OCI-LY1 (cell line): ENCODE measurements around the gene GNAS-AS1.

Experiments used
- CTCF ChIP-seq: fragments of 200-600 bp; sonication (generic), shearing (Covaris generic); IDR thresholded peaks from 2 replicates; pipeline ENCODE4 v1.5.1; 2017; ENCODE audit warnings: mild to moderate bottlenecking, antibody characterized with exemption, low read length, moderate library complexity, mixed read lengths
- EZH2 ChIP-seq: fragments of 200-600 bp; sonication (generic), shearing (Covaris generic); IDR thresholded peaks from 2 replicates; pipeline ENCODE4 v1.8.0; 2017; ENCODE audit warnings: borderline replicate concordance, mixed run types, mild to moderate bottlenecking, antibody characterized with exemption, low read length, moderate library complexity, mixed read lengths

DNA sequence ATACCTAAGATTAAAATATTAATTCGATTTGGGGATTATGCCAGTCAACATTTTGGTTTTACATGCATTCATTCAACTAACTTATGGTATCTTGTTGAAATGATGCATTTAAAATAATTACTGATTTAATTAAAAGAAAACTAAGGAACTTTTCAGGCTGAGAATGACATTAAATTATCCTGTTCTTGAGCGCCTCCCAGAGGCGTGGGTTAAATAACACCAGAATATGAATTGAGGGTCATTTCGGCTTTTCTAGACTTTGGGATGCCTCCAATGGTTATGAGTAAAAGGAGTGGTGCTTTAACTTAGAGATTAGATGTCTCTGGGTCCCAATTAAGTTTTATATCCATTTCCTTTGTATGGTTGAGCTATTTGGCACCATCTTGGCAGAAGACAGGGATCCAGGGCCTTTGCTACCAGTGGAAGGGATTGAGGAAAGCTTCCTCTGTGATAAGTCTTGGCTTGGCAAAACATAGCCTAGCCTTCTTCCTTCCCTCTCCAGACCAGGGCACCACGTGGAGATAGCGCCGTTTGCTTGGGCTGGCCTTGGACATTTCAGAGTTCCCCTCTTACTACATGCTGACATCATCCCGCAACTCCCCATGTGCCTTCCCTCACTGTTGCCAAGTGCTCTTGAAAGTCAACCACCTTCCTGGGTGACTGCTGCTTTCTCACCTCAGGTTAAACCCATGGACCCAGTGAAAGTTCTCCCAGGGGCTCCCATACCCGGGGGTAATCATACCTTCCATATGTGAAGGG, 30.5 kb upstream of the GNAS-AS1 start:
- peak; percentile 53; the same call in 1 of the 2 replicates for TF ChIP-seq CTCF
- TF ChIP-seq EZH2: no peak
